GM21367 (cell line): Measurements from ENCODE around the gene TNS3.

Experiments used
- ATAC-seq: cut with Tn5 transposase; IDR thresholded peaks from one replicate; pipeline ENCODE4 v1.9.1; 2021; ENCODE audit not compliant: unreplicated experiment

Gene TNS3

GRCh38 chr7:47583739-47584535 lies 2.0 kb upstream of the TNS3 start:
- ATAC-seq: no peak

GRCh38 chr7:47582764-47583738 lies 1.1 kb upstream of the TNS3 start:
- ATAC-seq: no peak

GRCh38 chr7:47581438-47581803 lies 490 bp downstream of the TNS3 start:
- no peak for ATAC-seq

GRCh38 chr7:47580811-47581331 lies 1.0 kb downstream of the TNS3 start:
- ATAC-seq: no peak

GRCh38 chr7:47580175-47580706 lies 1.7 kb downstream of the TNS3 start:
- ATAC-seq: no peak

- no peak for ATAC-seq
Observed at GRCh38 chr7:47579458-47579857, 2.5 kb downstream of the TNS3 start.

- no peak for ATAC-seq
Observed at GRCh38 chr7:47578579-47579270, 3.2 kb downstream of the TNS3 start.

- no peak for ATAC-seq
Observed at GRCh38 chr7:47577321-47577919, 4.5 kb downstream of the TNS3 start.

GRCh38 chr7:47576866-47577306 lies 5.0 kb downstream of the TNS3 start:
- ATAC-seq: no peak

GRCh38 chr7:47576031-47576865 lies 5.7 kb downstream of the TNS3 start:
- ATAC-seq: no peak

GRCh38 chr7:47574482-47575329 lies 7.2 kb downstream of the TNS3 start:
- peak; percentile 83 for ATAC-seq

GRCh38 chr7:47573758-47574481 lies 8.0 kb downstream of the TNS3 start:
- no peak for ATAC-seq

- no peak for ATAC-seq
Observed at GRCh38 chr7:47572939-47573757, 8.8 kb downstream of the TNS3 start.

GRCh38 chr7:47572094-47572445 lies 9.8 kb downstream of the TNS3 start:
- no peak for ATAC-seq

GRCh38 chr7:47571331-47572093 lies 10.4 kb downstream of the TNS3 start:
- ATAC-seq: no peak

GRCh38 chr7:47570649-47571050 lies 11.3 kb downstream of the TNS3 start:
- no peak for ATAC-seq
